Neural crest cell (in vitro differentiated cells): ENCODE measurements around the gene WDR5B. TPM values are rescaled to one million over a fixed set of nuclear protein-coding genes. Genes with fewer than 3 reads are reported as not detected.

Experiments used
- DNase-seq: peaks from one replicate; pipeline ENCODE4 v3.0.0; 2021; ENCODE audit warnings: low read depth, mixed read lengths, low spot score
- H3K27ac Mint-ChIP-seq: one replicate; pipeline ENCODE4 v1.8.0; 2021; ENCODE audit warnings: mild to moderate bottlenecking, mixed read lengths; ENCODE audit not compliant: unreplicated experiment
- H3K27me3 Mint-ChIP-seq: 2 replicates; pipeline ENCODE4 v1.8.0; 2021; ENCODE audit warnings: low read depth, mild to moderate bottlenecking, mixed read lengths
- H3K36me3 Mint-ChIP-seq: 2 replicates; pipeline ENCODE4 v1.8.0; 2021; ENCODE audit warnings: low read depth, mild to moderate bottlenecking, mixed read lengths
- H3K4me1 Mint-ChIP-seq: 2 replicates; pipeline ENCODE4 v1.8.0; 2021; ENCODE audit warnings: mixed read lengths
- H3K4me3 Mint-ChIP-seq: one replicate; pipeline ENCODE4 v1.8.0; 2021; ENCODE audit warnings: mild to moderate bottlenecking, mixed read lengths
- H3K9me3 Mint-ChIP-seq: 2 replicates; pipeline ENCODE4 v1.8.0; 2021; ENCODE audit warnings: mixed read lengths
- CTCF ChIP-seq: fragments of 200-600 bp; sonication (generic); conservative IDR thresholded peaks from 2 replicates; pipeline ENCODE4 v1.5.0; 2021; ENCODE audit warnings: antibody characterized with exemption, mild to moderate bottlenecking
- total RNA-seq: library from RNA; stranded (reverse); gene quantifications from 2 replicates; pipeline ENCODE4 v1.2.1, GENCODE V29; 2021

WDR5B gene
- total RNA-seq, 1 donor from 2014 or later, result 6.8 TPM

- no peak for DNase-seq
- H3K4me3 Mint-ChIP-seq, result no peak overlapping the region
- H3K27me3 Mint-ChIP-seq, result no peaks in the 10 kb centered on the region
- H3K9me3 Mint-ChIP-seq, result no peaks in the 10 kb centered on the region
- H3K4me1 Mint-ChIP-seq, result no peaks in the 10 kb centered on the region
- TF ChIP-seq CTCF, result no peak
- no peaks in the 10 kb centered on the region for H3K36me3 Mint-ChIP-seq
- H3K27ac Mint-ChIP-seq, result no peak overlapping the region
These were observed 50.8 kb downstream of the WDR5B start for GRCh38 chr3:122365073-122365472.

- DNase-seq, result no peak
- no peak overlapping the region for H3K4me3 Mint-ChIP-seq
- H3K9me3 Mint-ChIP-seq, result no peaks in the 10 kb centered on the region
- no peak overlapping the region for H3K27ac Mint-ChIP-seq
- no peaks in the 10 kb centered on the region for H3K36me3 Mint-ChIP-seq
- no peaks in the 10 kb centered on the region for H3K4me1 Mint-ChIP-seq
- no peaks in the 10 kb centered on the region for H3K27me3 Mint-ChIP-seq
- TF ChIP-seq CTCF, result no peak
These were observed 51.4 kb downstream of the WDR5B start for GRCh38 chr3:122364490-122364889.

Other genes starting within 250 kb of the WDR5B start
- gene CASR, start 232.4 kb downstream of the WDR5B start, total RNA-seq, result not detected in 2 replicates
- not detected in 2 replicates for gene CSTA, start 90.8 kb downstream of the WDR5B start, total RNA-seq
- gene MIX23, start 32.8 kb downstream of the WDR5B start, total RNA-seq, result 52.5 and 60.1 TPM in 2 replicates
- 22.2 and 26.6 TPM in 2 replicates for gene FAM162A, start 31.9 kb downstream of the WDR5B start, total RNA-seq
- 86.5 and 86.8 TPM in 2 replicates for gene KPNA1, start 98.9 kb upstream of the WDR5B start, total RNA-seq
- 2.8 and 3.0 TPM in 2 replicates for gene PARP9, start 148.2 kb upstream of the WDR5B start, total RNA-seq
- gene DTX3L, start 148.3 kb upstream of the WDR5B start, total RNA-seq, result 4.9 and 6.3 TPM in 2 replicates
- 0.09 TPM in 1 of 2 replicates, not detected in the other for gene PARP15, start 161.6 kb upstream of the WDR5B start, total RNA-seq